K562 (cell line): Measurements from ENCODE around the gene RIC3. TPM values are rescaled to one million over a fixed set of nuclear protein-coding genes. Genes with fewer than 3 reads are reported as not detected.

ENCODE experiments used
- ATAC-seq: fragments of 200-7000 bp; cut with Tn5 transposase; 3 replicates; pipeline ENCODE4 v1.9.1; 2020; ENCODE audit warnings: moderate library complexity
- BruUV-seq: library from RNA; stranded (reverse); fragments of 400-500 nt; replicated peaks from 2 replicates; lab custom pipeline; 2021; lab: Mats Ljungman, UMichigan
- CTCF ChIA-PET: fragments of 300-600 bp; formaldehyde crosslinking; extraction: SDS; loops from one replicate; lab custom pipeline; 2021; ENCODE audit warnings: low intra/inter-chr PET ratio; lab: Yijun Ruan, JAX
- POLR2A ChIA-PET: fragments of 300-600, 350-650 bp; sonication (Branson Sonifier 250); formaldehyde crosslinking; extraction: SDS; loops from one replicate; lab custom pipeline; 2021; ENCODE audit warnings: antibody characterized with exemption, inconsistent platforms; lab: Yijun Ruan, JAX
- DNase-seq, 4 experiments: peaks; one replicate each; pipeline versions ENCODE4 v3.0.0 to v3.0.0-alpha.2; 2011 to 2018; ENCODE audit warnings: low spot score in 3 of 4, mixed read lengths in 3 of 4; ENCODE audit errors: extremely low read depth in 1 of 4
- FAIRE-seq: peaks from 2 replicates; lab custom pipeline; 2011; peaks lifted over from hg19 to GRCh38; lab: Jason Lieb, UNC
- H2AFZ ChIP-seq: 2 replicates; pipeline ENCODE4 v1.6.0; 2011; ENCODE audit warnings: low read depth, low read length, control low read depth, inconsistent platforms
- H3K27ac ChIP-seq: fragments of 200-600 bp; 3 replicates; pipeline ENCODE4 v1.8.0; 2011; ENCODE audit warnings: low read depth, mild to moderate bottlenecking, control low read depth, inconsistent platforms, low read length, moderate library complexity, mixed read lengths; ENCODE audit errors: extremely low read depth
- H3K27me3 ChIP-seq, 2 experiments: fragments of 300-600 bp in 1 of 2; 2 replicates in 1 of 2; 3 replicates in 1 of 2; pipeline versions ENCODE4 v1.6.0 to v1.8.0; 2011; ENCODE audit warnings: inconsistent platforms in 2 of 2, low read length in 2 of 2, mild to moderate bottlenecking in 1 of 2, mixed read lengths in 1 of 2, moderate library complexity in 1 of 2; ENCODE audit not compliant: control insufficient read depth in 2 of 2, insufficient read depth in 2 of 2
- H3K36me3 ChIP-seq: fragments of 300-600 bp; 3 replicates; pipeline ENCODE4 v1.8.0; 2011; ENCODE audit warnings: mild to moderate bottlenecking, low read length, inconsistent platforms; ENCODE audit not compliant: control insufficient read depth, insufficient read depth
- H3K4me1 ChIP-seq, 2 experiments: fragments of 200-600 bp in 1 of 2; replicated peaks in 1 of 2; 2 replicates in 1 of 2; 3 replicates in 1 of 2; pipeline versions ENCODE4 v1.5.1 to v1.8.0; 2011; ENCODE audit warnings: inconsistent platforms in 2 of 2, low read length in 2 of 2, mild to moderate bottlenecking in 1 of 2, mixed read lengths in 1 of 2, moderate library complexity in 1 of 2; ENCODE audit not compliant: control insufficient read depth in 2 of 2, insufficient read depth in 2 of 2
- H3K4me2 ChIP-seq: 2 replicates; pipeline ENCODE4 v1.6.1; 2011; ENCODE audit warnings: low read length, control low read depth, inconsistent platforms, mixed read lengths; ENCODE audit not compliant: insufficient read depth
- H3K4me3 ChIP-seq: fragments of 200-600 bp; sonication (generic), shearing (Covaris generic); 2 replicates; pipeline ENCODE4 v1.5.1; 2016; ENCODE audit warnings: control low read depth, inconsistent platforms
- H3K79me2 ChIP-seq: fragments of 200-600 bp; 3 replicates; pipeline ENCODE4 v1.8.0; 2011; ENCODE audit warnings: low read length, inconsistent platforms; ENCODE audit not compliant: control insufficient read depth, insufficient read depth
- H3K9ac ChIP-seq, 2 experiments: 2 replicates each; pipeline versions ENCODE4 v1.6.0 to v1.6.1; 2011; ENCODE audit warnings: low read depth in 2 of 2, low read length in 2 of 2, control low read depth in 1 of 2, inconsistent platforms in 1 of 2, mild to moderate bottlenecking in 1 of 2, mixed read lengths in 1 of 2; ENCODE audit not compliant: insufficient read depth in 1 of 2
- H3K9me1 ChIP-seq: one replicate; pipeline ENCODE4 v1.6.0; 2011; ENCODE audit warnings: inconsistent platforms, mild to moderate bottlenecking, low read length, moderate library complexity; ENCODE audit not compliant: control insufficient read depth, insufficient read depth
- H3K9me3 ChIP-seq: replicated peaks from 2 replicates; pipeline ENCODE4 v1.5.1; 2011; ENCODE audit warnings: low read depth, low read length, inconsistent platforms; ENCODE audit not compliant: control insufficient read depth, insufficient read depth
- H4K20me1 ChIP-seq: replicated peaks from 2 replicates; pipeline ENCODE4 v1.6.1; 2011; ENCODE audit warnings: low read length, inconsistent platforms, mixed read lengths; ENCODE audit not compliant: control insufficient read depth, insufficient read depth
- HNRNPLL ChIP-seq: fragments of 200-400 bp; formaldehyde crosslinking; IDR thresholded peaks from 2 replicates; pipeline ENCODE4 v1.6.1; 2017; ENCODE audit warnings: low read length, low read depth, mild to moderate bottlenecking; ENCODE audit not compliant: poor library complexity, severe bottlenecking
- MEF2D ChIP-seq: conservative IDR thresholded peaks from 2 replicates; pipeline ENCODE4 v1.6.1; 2016; ENCODE audit warnings: low read depth, missing genetic modification characterization, missing compliant biosample characterization
- SRSF9 ChIP-seq: fragments of 200-400 bp; formaldehyde crosslinking; IDR thresholded peaks from 2 replicates; pipeline ENCODE4 v1.6.1; 2017; ENCODE audit warnings: low read depth, low read length, borderline replicate concordance
- TEAD4 ChIP-seq, 2 experiments: sonication (generic) in 1 of 2; formaldehyde crosslinking in 1 of 2; IDR thresholded peaks; 2 replicates each; pipeline versions ENCODE4 v1.6.1 to v1.8.0; 2012 to 2022; ENCODE audit warnings: borderline replicate concordance in 1 of 2, inconsistent platforms in 1 of 2, low read length in 1 of 2, mild to moderate bottlenecking in 1 of 2, missing genetic modification reagents in 1 of 2
- U2AF1 ChIP-seq: fragments of 200-400 bp; formaldehyde crosslinking; optimal IDR thresholded peaks from 2 replicates; pipeline ENCODE3; 2017; ENCODE audit warnings: mild to moderate bottlenecking, low read depth, low read length, moderate library complexity
- ZNF197 ChIP-seq: fragments of 200-800 bp; sonication (Bioruptor generic); IDR thresholded peaks from 2 replicates; pipeline ENCODE4 v1.6.1; 2016; ENCODE audit warnings: low read depth, missing genetic modification characterization, missing compliant biosample characterization
- ZNF282 ChIP-seq: sonication (generic); formaldehyde crosslinking; IDR thresholded peaks from 2 replicates; pipeline ENCODE4 v1.8.1; 2023; ENCODE audit warnings: missing genetic modification reagents
- ZNF444 ChIP-seq: fragments of 250-450 bp; sonication (Bioruptor Pico); IDR thresholded peaks from 2 replicates; pipeline ENCODE4 v1.4.0; 2020; ENCODE audit warnings: mild to moderate bottlenecking, moderate library complexity
- WGBS: fragments of 100-300 bp; shearing (Covaris generic); methylation state at CpG from one replicate; pipeline ENCODE4 v1.1.6; 2016; ENCODE audit warnings: low coverage, mixed read lengths; ENCODE audit not compliant: insufficient coverage; ENCODE audit errors: missing lambda C conversion rate; 5-methylcytosine and 5-hydroxymethylcytosine counted together
- in situ Hi-C: fragments of 300-500 bp; cut with MboI; formaldehyde crosslinking; loops from 4 replicates; pipeline ENCODE4 v1.15.0; 2018; ENCODE audit warnings: inconsistent platforms, mixed read lengths
- intact Hi-C: fragments of 100-400 bp; cut with micrococcal nuclease; formaldehyde crosslinking; loops from 2 replicates; pipeline ENCODE4 v1.14.2; 2022
- polyA plus RNA-seq, 8 experiments: library from polyadenylated mRNA; depleted of rRNA in 4 of 8; stranded (reverse) in 5 of 8; unstranded in 3 of 8; fragments of >200 nt; fragmentation: Nextera tagmentation in 2 of 8; fragmentation: Illumina TruSeq in 1 of 8; extraction: Ambion mirVana in 2 of 8; extraction: Trizol in 1 of 8; gene quantifications; 2 replicates each; pipeline versions ENCODE4 v1.2.1 to v1.2.3, GENCODE V29; 2011 to 2014; ENCODE audit warnings: inconsistent platforms in 1 of 8, missing spikeins in 1 of 8
- total RNA-seq, 7 experiments: library from RNA; depleted of rRNA in 6 of 7; stranded (reverse); fragments of >200 nt in 6 of 7; fragmentation: Illumina TruSeq in 2 of 7; extraction: Trizol in 2 of 7; gene quantifications; 2 replicates each; pipeline versions ENCODE4 v1.2.1 to v1.2.3, GENCODE V29; 2011 to 2021; ENCODE audit warnings: low replicate concordance in 1 of 7
- TF ChIP-seq, protein P1 (sequence below): sonication (generic); formaldehyde crosslinking; IDR thresholded peaks from 2 replicates; pipeline ENCODE4 v1.8.0; 2022; ENCODE audit warnings: missing genetic modification reagents, mild to moderate bottlenecking, borderline replicate concordance
- TF ChIP-seq, protein P2 (sequence below): fragments of 450-650 bp; IDR thresholded peaks from 2 replicates; pipeline ENCODE4 v1.6.1; 2016
- TF ChIP-seq, protein P3 (sequence below): fragments of 250-450 bp; sonication (Bioruptor Pico); IDR thresholded peaks from 2 replicates; pipeline ENCODE4 v1.8.0; 2022; ENCODE audit warnings: inconsistent platforms
- TF ChIP-seq, protein P4 (sequence below): fragments of 450-650 bp; IDR thresholded peaks from 2 replicates; pipeline ENCODE4 v1.6.1; 2017; ENCODE audit warnings: antibody characterized with exemption
- TF ChIP-seq, protein P5 (sequence below): fragments of 450-650 bp; formaldehyde crosslinking; conservative IDR thresholded peaks from 2 replicates; pipeline ENCODE4 v1.4.0; 2022; ENCODE audit warnings: mild to moderate bottlenecking, missing genetic modification characterization

Gene RIC3
- total and polyA plus RNA-seq, 9 of the 15 experiments (the other 6 are each of a cell fraction or from before 2014, with no cell fraction given) = 0.03 to 0.16 (median 0.05) TPM; not detected in 4

DNA sequence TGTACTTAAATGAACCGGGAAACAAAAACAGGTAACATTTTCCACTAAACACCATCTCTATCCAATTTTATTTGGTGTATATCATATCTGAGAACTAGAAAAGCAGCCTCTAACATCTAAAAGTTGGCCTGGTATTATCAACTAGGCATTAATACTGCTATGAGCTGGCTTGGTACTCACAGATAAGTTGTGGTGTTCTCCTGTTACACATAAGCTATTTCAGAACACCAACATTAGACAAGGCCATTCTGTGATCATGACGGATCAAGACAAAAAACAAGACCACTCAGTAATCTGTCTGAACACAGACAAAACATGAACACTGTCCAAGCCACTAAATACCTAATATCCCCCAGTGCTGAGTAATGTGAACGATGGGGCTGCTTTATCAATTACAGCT lies 11.9 kb downstream of the RIC3 start:
- Histone ChIP-seq H3K9ac (no peak overlapping the region), H3K4me3 (no peak overlapping the region), H3K9me1 (no peaks in the 10 kb centered on the region), H3K9me3 (no peaks in the 10 kb centered on the region), H3K4me1 (no peaks in the 10 kb centered on the region), H2AFZ (no peak overlapping the region), H3K27me3 (no peaks in the 10 kb centered on the region; a peak in 2 of 5 replicates), H3K27ac (no peak overlapping the region), H3K36me3 (no peaks in the 10 kb centered on the region), H3K79me2 (no peaks in the 10 kb centered on the region), H3K4me2 (no peak overlapping the region), H4K20me1 (no peaks in the 10 kb centered on the region)
- 3% methylated on average over 3 of the region's 3 CpGs for WGBS
- ChIA-PET CTCF (no interaction called here), POLR2A (no interaction called here)
- intact Hi-C loops (no loop called here), in situ Hi-C loops (no loop called here)
- no peak for ATAC-seq
- DNase-seq = no peak
- BruUV-seq = no TSS peak
- FAIRE-seq = no peak
- TF ChIP-seq U2AF1 (no peak), HNRNPLL (no peak), ZNF282 (no peak), ZNF197 (CRISPR knock-in tag) (no peak), MEF2D (tag) (no peak), TEAD4 (IDR thresholded peaks at IDR 0.05; ENCODE audit: low read length) (no peak), TEAD4 (CRISPR knock-in tag; IDR thresholded peaks at IDR 0.05; ENCODE audit: borderline replicate concordance) (no peak), SRSF9 (no peak), ZNF444 (no peak)
- TF ChIP-seq, protein P1, sequence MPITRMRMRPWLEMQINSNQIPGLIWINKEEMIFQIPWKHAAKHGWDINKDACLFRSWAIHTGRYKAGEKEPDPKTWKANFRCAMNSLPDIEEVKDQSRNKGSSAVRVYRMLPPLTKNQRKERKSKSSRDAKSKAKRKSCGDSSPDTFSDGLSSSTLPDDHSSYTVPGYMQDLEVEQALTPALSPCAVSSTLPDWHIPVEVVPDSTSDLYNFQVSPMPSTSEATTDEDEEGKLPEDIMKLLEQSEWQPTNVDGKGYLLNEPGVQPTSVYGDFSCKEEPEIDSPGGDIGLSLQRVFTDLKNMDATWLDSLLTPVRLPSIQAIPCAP (CRISPR knock-in tag) = no peak
- TF ChIP-seq, protein P2, sequence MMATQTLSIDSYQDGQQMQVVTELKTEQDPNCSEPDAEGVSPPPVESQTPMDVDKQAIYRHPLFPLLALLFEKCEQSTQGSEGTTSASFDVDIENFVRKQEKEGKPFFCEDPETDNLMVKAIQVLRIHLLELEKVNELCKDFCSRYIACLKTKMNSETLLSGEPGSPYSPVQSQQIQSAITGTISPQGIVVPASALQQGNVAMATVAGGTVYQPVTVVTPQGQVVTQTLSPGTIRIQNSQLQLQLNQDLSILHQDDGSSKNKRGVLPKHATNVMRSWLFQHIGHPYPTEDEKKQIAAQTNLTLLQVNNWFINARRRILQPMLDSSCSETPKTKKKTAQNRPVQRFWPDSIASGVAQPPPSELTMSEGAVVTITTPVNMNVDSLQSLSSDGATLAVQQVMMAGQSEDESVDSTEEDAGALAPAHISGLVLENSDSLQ = no peak
- TF ChIP-seq, protein P3, sequence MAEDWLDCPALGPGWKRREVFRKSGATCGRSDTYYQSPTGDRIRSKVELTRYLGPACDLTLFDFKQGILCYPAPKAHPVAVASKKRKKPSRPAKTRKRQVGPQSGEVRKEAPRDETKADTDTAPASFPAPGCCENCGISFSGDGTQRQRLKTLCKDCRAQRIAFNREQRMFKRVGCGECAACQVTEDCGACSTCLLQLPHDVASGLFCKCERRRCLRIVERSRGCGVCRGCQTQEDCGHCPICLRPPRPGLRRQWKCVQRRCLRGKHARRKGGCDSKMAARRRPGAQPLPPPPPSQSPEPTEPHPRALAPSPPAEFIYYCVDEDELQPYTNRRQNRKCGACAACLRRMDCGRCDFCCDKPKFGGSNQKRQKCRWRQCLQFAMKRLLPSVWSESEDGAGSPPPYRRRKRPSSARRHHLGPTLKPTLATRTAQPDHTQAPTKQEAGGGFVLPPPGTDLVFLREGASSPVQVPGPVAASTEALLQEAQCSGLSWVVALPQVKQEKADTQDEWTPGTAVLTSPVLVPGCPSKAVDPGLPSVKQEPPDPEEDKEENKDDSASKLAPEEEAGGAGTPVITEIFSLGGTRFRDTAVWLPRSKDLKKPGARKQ (CRISPR knock-in tag) = no peak
- TF ChIP-seq, protein P4, sequence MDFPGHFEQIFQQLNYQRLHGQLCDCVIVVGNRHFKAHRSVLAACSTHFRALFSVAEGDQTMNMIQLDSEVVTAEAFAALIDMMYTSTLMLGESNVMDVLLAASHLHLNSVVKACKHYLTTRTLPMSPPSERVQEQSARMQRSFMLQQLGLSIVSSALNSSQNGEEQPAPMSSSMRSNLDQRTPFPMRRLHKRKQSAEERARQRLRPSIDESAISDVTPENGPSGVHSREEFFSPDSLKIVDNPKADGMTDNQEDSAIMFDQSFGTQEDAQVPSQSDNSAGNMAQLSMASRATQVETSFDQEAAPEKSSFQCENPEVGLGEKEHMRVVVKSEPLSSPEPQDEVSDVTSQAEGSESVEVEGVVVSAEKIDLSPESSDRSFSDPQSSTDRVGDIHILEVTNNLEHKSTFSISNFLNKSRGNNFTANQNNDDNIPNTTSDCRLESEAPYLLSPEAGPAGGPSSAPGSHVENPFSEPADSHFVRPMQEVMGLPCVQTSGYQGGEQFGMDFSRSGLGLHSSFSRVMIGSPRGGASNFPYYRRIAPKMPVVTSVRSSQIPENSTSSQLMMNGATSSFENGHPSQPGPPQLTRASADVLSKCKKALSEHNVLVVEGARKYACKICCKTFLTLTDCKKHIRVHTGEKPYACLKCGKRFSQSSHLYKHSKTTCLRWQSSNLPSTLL = no peak
- TF ChIP-seq, protein P5, sequence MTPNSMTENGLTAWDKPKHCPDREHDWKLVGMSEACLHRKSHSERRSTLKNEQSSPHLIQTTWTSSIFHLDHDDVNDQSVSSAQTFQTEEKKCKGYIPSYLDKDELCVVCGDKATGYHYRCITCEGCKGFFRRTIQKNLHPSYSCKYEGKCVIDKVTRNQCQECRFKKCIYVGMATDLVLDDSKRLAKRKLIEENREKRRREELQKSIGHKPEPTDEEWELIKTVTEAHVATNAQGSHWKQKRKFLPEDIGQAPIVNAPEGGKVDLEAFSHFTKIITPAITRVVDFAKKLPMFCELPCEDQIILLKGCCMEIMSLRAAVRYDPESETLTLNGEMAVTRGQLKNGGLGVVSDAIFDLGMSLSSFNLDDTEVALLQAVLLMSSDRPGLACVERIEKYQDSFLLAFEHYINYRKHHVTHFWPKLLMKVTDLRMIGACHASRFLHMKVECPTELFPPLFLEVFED (CRISPR knock-in tag) = no peak
